Cardiac septum (tissue), 1 donor: Measurements from ENCODE around the gene EWSR1. TPM values are rescaled to one million over a fixed set of nuclear protein-coding genes. Genes with fewer than 3 reads are reported as not detected.

ENCODE experiments used
- DNase-seq: peaks from one replicate; pipeline ENCODE4 v3.0.0-alpha.2; 2020; ENCODE audit warnings: low spot score
- intact Hi-C: fragments of 100-400 bp; cut with DNase I; formaldehyde crosslinking; loops from one replicate; pipeline ENCODE4 v1.14.0; 2022
- total RNA-seq: library from RNA; stranded (reverse); fragmentation: NEBNext Ultra II Directional; extraction: Animal tissue kit (Norgen Biotek cat#: 25700); gene quantifications from one replicate; pipeline ENCODE4 v1.2.1, GENCODE V29; 2021
- donor health status: DM: no; HTN: no; CAD: no.

The EWSR1 gene
- total RNA-seq, 1 donor from 2014 or later, result 138 TPM

DNA sequence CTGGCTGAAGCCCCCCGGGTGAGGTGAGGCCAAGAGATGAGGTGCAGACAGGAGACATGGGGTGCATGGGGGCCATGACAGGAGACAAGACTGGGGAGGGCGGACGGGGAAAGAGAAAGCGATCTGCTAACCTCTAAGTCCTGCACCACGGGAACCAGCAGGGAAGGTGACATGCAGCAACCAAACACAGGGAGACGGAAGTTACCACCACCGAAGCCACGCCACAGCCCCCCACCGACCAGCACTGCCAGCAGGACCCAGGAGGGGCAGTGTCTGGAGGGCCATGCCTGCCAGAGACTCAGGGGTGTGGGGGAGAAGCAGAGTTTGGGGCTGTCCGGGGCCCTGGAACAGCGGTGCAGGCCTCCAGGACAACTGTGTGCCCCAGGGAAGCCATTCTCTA is 61.5 kb downstream of the EWSR1 start:
- intact Hi-C loops, result no loop called here
- DNase-seq, result no peak

DNA sequence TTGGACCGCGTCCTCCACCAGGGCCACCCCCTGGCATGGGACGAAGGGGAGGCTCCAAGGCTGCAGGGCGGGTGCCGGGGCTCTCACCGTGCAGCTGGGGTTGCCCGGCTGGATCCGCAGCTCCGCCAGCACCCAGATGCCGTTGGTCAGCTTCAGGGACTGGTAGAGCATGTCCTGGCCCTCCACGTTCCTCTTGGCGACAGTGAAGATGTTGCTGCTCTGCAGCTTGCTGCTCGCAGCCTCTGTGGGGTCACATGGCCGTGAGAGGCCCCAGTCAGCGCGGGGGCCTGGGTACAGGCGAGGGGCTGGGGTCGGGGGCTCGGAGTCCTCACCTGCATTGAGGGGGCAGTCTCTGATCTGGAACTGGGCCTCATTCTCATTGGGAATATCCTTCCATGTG is 62.2 kb downstream of the EWSR1 start:
- no peak for DNase-seq
- intact Hi-C loops, result no loop called here

DNA sequence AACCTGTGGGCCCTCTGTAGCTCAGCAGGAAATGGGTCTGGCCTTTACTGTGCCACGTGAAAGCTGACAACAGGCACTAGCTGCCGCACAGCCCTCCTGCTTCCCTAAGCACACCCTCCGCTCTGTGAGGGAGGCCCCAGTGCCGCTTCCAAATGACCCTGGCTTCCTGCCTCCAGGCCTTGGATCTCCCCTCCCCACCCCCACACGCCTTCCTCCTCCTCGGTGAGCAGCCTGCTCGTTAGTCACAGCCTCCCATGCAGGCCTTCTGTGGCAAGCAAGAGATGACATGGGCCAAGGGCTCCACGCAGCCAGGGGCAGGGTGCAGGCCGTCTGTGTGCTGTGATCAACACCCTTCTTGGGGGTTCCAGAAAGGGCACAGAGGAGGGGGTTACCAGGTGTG is 62.7 kb downstream of the EWSR1 start:
- intact Hi-C loops, result no loop called here
- no peak for DNase-seq

DNA sequence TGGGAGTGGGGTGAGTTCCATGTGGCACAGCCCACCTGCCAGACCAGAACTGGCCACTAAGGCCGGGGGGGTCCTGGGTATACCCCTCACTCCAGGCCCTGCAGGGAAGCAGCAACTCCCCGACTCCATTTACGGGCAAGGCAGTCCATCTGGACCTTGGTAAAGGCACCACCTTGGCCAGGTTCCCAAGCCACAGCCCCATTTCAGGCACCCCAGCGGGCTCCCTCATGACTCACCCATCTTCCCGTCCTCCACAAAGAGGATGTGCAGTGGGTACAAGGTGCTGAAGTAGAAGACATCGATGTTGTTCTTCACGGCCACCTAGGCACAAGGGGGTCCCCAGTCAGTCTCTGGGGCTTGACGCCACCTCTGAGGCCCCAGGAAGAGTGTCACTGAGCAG is 63.1 kb downstream of the EWSR1 start:
- intact Hi-C loops, result no loop called here
- no peak for DNase-seq

DNA sequence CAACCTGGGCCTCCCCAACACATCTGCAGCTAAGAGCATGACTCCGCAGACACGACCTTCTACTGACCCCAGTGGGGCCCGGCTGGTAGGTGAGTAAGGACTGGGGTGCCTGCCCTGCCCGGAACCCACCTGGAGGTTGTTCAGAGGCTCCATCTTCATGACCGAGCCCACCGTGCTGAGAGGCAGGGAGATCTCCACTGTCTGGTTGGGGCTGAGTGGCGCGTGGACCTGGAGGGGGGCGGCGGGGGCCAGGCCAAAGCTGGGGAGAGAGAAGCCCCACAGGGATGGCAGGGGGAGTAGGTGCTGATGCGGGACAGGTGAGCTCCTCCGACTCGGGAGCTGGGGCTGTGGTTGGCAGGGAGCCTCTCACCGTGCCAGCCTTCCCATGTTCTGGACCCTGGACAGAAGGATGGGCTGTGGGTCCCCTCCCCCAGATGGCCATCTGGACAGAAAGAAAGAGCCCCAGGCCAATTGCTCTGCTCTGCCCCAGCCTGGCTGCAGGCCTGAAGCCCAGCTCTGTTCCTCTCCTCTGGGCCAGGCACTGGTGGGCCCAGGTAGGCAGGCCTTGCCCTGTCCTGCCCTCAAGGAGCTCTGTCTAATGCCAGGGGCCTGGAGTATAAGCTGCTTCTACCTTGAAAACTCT is 63.7 kb downstream of the EWSR1 start:
- intact Hi-C loops, result no loop called here
- no peak for DNase-seq

DNA sequence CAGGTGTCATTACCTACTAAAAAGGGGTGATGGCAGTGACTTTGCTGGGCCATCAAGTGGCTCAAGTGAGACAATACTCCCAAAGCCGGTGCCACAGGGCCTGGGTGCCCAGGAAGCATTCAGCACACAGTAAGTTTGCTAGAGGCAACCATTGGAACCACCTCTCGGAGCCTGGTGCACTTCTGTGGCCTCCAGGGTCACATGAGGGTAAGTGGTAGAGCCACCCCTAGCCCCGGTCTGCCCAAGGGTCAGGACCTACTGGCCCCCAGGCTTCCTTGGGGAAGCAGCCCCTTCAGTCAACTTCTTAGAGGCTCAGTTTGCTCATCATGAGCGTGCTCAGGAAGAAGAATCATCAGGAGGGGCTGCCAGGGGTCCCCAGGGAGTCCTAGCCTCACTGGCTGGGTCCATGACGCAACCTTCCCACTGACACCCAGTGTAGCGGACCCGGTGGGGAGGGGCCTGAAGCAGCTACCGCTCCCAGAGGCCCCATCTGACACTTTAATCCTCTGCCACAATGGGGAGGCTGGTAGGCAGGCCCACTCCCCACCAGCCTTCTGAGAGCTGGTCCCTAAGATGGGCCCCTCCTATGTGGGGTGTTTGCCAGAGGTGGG is 64.9 kb downstream of the EWSR1 start:
- intact Hi-C loops, result no loop called here
- DNase-seq, result no peak

DNA sequence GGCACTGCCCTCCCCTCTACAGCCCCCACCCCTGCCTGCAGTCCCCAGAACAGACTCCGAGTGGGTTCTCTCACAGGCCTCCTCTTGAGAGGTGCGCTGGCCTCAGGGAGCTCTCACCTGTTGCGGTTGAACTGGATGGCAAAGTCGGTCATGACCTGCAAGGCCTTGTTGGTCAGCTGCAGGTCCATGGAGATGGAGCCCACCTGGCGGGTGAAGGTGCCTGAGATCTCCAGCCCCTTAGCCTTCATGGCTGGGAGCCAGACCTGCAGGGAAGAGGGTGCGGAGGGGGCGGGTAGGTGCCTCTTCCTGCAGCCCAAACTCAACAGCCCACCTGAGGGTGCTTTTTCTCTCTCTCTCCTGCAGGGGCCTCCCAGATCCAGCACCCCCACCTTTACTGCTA is 66.1 kb downstream of the EWSR1 start:
- DNase-seq, result no peak
- intact Hi-C loops, result no loop called here

DNA sequence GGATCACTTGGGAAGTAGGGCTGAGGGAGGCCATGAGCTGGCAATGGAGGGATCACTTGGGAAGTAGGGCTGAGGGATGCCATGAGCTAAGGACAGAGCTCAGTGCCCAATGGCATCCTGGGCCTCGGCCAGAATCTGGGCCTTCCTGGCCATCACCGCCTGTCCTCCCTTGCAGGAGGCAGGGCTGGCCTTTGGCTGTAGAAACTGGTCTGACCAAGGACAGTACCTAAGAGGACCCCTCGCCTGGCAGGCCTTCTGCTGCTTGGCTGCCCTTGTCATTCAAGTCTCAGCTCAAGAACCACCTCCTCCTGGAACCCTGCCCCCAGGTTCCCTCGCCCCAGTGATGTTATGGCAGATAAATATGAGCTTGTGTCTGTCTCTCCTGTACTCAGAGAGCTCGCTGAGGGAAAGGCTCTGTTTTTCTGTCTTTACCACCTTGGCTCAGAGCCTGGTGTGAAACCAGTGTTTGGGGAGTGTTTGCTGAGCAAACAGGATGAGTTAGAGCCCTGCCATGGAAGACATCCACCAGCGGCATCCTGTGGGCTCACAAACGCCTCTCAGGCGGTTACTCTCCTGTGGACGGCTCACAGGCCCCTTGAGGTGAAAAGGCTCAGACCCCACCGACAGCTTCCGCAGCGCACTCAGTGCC is 66.8 kb downstream of the EWSR1 start:
- intact Hi-C loops, result no loop called here
- no peak for DNase-seq

DNA sequence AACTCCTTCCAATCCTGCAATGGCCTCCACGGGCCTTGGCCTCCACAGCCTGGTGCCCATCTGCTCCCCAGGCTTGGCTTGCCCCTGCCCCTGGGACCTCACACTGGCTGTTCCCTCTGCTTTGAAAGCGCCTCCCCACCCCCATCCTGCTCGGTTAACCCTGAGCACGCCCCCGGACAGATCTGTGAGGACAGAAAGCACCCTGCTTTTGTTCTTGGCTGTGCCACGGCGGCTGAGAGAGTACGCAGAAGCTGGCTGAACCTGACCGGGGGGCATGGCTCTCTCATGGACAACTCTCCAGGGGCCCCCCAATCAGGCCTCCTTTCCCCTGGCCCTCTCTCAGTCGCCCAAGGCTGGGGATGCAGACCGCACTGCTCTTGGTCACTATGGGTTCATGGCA is 67.6 kb downstream of the EWSR1 start:
- intact Hi-C loops, result no loop called here
- no peak for DNase-seq

DNA sequence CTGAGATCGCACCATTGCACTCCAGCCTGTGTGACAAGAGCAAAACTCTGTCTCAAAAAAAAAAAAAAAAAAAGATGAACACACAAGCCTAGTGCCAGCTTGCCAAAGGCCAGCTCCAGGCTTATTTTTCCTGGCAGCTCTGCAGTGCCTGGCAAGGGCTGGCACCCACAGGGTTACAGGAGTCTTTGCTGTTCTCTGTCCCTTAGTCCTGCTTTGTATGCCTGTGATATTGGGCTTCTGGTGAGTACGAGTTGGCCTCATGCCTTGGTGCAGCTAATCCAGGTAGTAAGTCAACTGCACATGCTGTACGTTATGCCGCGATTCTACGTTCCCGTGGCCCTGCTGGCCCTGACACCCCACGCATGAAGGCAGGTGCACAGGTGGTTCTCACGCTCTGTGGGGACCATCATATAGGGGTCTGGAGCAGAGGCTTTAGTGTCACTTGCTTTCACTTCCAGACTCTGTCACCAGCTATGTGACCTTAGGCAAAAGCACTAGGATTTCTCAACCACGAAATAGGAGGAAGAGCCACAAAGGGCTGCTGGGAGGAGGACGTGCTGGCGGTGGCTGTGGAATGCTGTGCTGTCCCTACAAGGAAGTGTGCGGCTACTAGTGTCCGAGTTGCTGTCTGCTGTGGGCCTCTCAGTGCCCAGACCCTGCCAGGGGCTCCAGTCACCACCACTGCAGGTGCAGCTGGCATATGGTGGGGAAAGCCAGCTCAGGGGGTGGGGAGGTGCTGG is 68.9 kb downstream of the EWSR1 start:
- DNase-seq, result no peak

DNA sequence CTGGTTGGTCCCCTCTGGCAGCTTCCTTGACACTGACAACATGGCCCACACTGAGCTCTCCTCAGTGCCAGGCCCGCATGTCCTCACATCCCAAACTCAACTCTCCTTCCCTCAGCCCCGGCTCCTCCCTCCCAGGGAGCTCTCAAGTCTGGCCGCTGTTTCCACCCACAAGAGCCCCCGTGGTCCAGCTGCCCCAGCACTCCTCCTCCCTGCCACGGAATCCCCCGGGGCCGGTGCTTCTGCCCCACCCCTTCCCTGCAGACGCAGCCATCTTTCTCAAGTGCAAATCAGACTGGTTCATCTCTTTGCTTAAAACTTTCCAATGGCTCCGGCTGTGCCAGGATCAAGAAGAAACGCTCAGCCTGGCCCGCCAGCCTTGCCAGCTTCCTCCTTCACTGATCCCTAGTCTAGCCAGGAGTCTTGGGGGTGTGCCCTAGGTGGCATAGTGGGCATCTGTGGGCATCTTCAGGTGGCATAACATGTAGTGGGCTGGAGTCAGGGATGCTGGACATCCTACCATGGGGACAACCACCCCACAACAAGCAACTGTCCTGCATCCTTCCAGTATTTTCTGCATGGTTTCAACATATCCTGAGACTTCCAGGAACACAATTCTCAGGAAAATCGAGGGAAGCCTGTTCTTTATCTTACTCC is 69.7 kb downstream of the EWSR1 start:
- no peak for DNase-seq

More for the DNA sequence above, 68.9 kb downstream of the EWSR1 start:
- intact Hi-C loops, result no loop called here

DNA sequence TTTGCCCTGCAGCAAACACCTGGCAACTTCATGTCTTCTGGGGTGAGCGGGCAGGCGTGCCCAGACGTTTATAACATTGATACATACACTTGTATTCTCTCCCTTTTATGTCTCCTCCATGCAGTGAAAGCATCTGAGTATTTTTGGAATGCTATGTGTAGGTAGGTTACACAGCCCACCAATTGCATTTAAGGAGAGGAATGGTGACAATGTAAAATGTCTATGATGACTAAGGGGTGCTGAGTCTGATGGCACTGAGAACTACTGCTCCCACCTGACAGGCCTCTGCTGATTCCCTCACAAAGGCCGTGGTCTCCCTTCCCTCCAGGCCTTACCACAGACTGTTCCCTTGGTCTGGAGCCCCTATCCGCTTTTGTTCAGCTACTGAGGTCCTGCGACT is 70.3 kb downstream of the EWSR1 start:
- intact Hi-C loops, result no loop called here
- no peak for DNase-seq

More for the DNA sequence above, 69.7 kb downstream of the EWSR1 start:
- intact Hi-C loops, result no loop called here

DNA sequence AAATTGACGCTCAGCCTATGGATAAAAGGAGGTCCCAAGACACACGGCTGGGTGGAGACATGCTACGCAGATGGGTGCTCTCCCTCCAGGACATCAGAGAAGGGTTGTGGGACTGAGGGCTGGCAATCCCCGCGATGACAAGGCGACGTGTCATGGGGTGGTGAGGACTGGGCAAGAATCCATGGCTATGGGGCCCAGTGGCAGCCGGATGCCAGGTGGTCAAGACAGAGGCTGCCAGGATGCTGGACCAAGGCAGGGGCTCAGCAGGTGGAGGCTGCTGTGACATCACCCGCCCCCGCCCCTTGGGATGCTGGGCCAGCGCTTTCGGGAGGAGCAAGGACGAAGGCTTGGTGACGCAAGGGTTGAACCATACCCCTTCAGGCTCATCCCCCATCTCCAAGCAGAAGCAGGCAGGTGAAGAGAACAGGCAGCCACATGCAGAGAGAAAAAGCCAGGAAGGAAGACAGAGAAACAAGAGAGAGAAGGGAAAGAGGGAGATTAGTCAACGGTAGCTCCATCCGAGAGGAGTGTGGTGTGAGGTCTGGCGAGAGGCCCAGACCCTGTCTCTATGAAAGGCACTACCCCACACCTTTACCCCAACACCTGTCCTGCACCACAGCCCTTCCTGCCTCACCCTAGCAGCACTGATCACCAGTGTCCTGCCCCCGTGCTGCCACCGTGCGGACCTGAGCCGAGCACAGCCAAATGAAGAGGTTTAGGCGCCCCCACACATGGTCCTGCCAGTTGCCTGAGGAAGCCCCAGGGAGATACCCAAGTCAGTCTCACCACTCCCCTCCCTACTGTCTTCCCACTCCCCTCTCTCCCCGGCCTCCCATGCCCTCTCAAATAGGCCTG is 71.5 kb downstream of the EWSR1 start:
- intact Hi-C loops, result no loop called here

DNA sequence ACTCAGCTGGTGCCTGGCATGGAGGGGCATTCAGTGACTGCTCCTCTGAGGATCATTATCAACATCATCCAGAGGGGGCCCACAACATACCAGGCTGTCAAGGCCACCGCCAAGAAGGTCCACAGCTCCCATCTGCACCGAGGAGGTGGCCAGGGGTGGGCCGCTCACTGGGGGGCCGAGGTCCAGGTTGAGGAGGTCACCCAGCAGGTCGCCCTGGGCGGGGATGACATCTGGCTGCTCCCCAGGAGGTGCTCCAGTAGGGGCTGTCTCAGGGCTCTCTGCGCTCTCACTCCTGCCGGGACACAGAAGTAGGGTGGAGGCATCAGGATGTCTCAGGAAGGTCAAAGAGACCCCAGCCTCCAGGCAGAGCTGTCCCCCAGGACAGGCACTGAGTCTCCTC is 72.5 kb downstream of the EWSR1 start:
- intact Hi-C loops, result no loop called here
- no peak for DNase-seq

More for the DNA sequence above, 71.5 kb downstream of the EWSR1 start:
- DNase-seq, result no peak

DNA sequence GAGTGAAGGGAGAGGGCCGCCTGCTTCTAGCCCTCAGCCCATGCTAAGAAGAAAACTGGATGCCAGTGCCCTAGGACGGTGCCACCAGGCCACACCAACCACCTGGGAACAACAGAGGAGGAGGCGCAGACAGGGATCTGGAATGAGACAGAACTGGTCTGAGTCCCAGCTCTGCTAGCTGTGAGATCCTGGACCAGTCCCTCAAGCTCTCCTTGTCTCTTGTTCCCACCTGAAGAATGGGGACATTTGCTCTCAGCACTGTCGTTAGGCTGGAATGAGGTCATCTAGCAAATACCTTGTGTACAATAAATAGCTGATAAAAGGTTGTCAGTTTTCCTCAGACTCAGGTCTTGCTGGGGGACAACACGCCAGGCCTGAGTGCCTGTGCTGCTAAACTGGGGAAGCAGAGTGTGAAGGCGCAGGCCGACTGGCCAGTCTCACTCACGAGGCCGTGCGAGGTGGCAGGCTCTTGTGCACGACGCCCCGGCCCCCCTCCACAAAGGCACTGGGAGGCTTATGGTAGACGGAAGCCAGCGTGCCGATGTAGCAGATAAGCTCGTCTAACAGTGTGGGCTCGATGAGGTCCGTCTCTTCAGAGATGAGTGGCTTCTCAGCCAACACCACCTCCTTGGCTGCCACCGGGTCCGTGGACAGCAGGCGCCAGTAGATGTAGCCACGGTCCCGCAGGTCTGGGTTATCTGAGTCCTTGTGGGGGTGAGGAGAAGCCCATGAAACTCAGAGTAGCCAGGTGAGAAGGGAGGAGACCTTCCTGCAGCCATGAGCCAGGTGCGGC is 73.2 kb downstream of the EWSR1 start:
- DNase-seq, result no peak
- intact Hi-C loops, result no loop called here

DNA sequence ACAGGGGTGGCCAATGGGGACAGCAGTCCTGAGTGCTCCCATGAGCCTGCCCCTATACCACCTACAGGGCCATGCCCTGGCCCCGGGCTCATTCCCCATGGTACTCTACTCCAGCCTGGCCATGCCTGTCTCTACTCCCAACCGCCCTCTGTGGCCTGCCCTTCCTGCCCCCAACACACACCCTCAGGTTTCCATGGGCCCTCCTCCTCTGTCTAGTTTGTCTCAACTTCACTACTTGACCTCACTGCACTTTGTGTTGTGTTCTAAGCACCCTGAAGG is 73.7 kb downstream of the EWSR1 start:
- intact Hi-C loops, result no loop called here
- DNase-seq, result no peak

DNA sequence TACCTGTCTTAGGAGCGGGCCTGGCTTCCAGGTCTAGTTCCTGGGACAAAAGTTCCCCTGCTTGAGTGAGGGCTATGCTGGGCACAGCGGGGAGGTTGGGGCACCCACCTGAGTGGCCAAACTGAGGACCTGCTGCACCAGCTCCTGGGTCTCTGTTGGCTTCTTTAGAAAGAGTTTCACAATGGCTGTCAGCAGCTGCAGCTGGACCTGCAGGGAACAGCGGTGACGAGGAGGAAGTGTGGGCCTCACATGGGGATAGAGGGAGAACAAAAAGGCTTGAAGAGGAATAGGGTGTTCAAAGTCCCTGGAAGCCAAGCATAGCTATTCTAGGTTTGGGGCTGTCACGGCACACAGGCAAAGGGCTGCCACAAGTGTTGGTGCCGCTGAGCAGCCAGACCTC is 74.1 kb downstream of the EWSR1 start:
- intact Hi-C loops, result no loop called here
- DNase-seq, result no peak

DNA sequence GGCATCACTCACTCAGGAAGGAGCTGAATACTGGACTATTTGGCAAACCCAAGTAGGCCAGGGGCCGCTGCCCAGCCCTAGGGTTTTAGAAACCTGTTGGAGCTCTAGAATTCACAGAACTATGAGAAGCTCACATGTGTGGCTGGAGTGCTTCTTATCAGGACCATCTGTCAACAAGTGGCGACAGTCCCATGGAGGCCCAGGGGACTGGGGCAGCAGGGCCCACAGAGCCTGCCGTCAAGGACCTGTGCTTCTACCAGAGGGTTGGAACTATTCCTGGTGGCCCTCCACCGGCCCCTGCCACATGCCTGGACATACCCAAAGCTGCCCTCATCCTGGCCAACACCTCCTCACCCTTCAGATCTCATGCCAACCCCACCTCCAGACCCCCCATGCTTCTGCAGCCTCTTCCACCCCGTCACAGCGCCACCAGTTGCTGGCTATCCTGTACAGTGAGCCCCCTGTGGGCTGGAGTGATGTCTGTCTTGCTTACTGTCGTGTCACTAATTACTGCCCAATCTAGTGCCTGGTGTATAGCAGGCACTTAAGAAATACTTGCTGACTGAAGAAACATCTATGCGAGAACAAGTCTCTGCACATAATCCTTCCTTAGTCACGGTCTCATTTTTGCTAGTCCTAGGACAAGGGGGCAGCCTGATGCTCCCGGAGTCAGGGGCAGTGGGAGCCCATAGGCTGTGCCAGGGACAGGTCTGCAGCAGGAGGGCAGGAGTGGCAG is 74.7 kb downstream of the EWSR1 start:
- no peak for DNase-seq

More for the DNA sequence above, 74.7 kb downstream of the EWSR1 start:
- intact Hi-C loops, result no loop called here
